ENCODE data around the gene AKAP6.

DNA sequence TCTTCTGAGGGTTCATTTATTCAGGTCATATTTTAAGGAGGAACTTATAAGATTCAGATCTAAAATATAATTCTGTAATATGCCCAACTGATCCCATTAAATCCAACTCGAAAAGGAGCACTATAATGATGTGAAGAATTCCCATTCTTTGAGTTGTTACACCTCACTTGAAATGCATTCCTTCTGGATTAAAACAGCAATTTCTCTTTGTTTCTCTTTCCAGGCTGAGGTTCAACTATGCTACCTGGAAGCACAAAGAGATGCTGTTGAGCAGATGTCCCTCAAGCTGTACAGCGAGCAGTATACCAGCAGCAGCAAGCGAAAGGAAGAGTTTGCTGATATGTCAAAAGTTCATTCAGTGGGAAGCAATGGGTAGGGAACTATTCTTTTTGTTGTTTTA is 349.0 kb downstream of the AKAP6 start:
- no peak for TF ChIP-seq POLR2A (IDR thresholded peaks at IDR 0.05)
- TF ChIP-seq, protein P1, sequence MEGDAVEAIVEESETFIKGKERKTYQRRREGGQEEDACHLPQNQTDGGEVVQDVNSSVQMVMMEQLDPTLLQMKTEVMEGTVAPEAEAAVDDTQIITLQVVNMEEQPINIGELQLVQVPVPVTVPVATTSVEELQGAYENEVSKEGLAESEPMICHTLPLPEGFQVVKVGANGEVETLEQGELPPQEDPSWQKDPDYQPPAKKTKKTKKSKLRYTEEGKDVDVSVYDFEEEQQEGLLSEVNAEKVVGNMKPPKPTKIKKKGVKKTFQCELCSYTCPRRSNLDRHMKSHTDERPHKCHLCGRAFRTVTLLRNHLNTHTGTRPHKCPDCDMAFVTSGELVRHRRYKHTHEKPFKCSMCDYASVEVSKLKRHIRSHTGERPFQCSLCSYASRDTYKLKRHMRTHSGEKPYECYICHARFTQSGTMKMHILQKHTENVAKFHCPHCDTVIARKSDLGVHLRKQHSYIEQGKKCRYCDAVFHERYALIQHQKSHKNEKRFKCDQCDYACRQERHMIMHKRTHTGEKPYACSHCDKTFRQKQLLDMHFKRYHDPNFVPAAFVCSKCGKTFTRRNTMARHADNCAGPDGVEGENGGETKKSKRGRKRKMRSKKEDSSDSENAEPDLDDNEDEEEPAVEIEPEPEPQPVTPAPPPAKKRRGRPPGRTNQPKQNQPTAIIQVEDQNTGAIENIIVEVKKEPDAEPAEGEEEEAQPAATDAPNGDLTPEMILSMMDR (IDR thresholded peaks at IDR 0.05) = no peak
